ENCODE results near the gene AP2M1. TPM values are rescaled to one million over a fixed set of nuclear protein-coding genes. Genes with fewer than 3 reads are reported as not detected.

The AP2M1 gene
- total RNA-seq: 388 TPM

DNA sequence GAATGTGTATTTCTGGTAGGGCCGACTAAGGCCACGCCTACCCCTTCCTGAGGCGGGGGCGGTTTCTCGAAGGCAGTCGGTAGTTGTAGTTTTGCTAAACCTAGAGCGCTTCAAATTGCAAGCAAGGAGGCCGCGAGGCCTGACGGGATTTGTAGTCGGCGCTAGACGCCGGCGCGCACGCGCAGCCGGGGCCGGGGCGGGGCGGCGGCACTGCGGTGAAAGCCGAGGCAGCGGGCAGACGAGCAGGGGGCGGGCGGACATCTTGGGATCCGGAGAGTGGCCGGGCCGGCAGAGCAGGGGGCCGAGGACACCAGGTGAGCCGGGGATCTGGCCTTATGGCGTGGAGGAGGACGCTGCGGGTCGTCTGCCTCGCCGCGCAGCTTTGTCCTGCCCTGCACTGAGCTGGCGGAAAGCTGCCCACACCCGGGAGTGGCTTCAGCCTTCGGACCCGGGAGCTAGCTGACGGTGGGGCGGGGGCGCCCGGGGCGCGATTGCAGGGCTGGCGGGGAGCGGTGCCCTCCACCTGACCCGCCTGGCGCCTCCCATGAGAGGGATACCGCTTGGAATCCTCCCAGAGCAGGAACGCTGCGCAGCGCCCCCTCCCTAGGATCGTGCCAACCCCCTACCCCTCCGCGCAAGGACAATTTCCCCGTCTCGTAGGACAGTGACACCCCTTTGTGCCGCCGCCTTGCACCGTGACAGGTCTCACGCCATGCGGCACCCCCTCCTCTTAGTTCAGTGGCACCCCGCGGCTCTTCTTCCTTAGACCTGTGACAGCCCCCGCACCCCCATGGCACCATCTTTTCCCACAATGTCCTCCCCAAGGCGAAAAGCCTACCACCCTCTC lies at the start of gene AP2M1:
AP2M1 (plus strand) TSS at position 210 of the 847 bp plus-strand sequence. CDS start 2,139 bp downstream, outside the sequence.

DNA sequence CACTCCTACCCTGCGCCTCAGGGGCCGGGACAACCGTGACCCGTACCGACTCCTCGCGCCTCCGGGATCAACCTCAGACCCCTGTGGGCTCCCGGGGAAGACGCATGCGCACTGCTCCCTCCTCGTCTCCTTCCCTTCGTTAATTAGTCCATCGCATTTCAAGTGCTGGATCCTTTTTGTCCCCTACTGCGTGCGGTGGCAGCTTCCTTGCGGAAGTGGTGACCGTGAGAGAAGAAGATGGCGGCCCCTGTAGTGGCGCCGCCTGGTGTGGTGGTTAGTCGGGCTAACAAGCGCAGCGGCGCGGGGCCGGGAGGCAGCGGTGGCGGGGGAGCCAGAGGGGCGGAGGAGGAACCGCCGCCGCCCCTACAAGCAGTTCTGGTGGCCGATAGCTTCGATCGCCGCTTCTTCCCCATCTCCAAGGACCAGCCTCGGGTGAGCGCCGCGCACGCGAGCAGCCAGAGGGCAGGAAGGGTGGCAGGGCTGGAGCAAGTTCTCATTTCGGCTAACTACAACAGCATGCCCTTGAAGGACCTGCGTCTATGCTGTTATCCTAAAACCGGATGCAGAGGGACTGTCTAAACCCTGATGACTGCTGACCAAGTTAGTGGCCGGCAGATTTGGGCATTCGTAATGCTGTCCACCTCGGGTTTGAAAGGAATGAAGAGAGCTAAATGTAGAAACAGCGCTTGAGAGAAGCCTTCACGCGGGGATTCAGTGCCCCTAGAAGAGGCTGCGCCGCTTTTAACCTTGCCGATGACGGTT lies 39.3 kb upstream of the AP2M1 start, which contains the start of gene EIF2B5:
EIF2B5 (plus strand) TSS at position 210 of the 762 bp plus-strand sequence; CDS start at position 238, 28 bp downstream.

DNA sequence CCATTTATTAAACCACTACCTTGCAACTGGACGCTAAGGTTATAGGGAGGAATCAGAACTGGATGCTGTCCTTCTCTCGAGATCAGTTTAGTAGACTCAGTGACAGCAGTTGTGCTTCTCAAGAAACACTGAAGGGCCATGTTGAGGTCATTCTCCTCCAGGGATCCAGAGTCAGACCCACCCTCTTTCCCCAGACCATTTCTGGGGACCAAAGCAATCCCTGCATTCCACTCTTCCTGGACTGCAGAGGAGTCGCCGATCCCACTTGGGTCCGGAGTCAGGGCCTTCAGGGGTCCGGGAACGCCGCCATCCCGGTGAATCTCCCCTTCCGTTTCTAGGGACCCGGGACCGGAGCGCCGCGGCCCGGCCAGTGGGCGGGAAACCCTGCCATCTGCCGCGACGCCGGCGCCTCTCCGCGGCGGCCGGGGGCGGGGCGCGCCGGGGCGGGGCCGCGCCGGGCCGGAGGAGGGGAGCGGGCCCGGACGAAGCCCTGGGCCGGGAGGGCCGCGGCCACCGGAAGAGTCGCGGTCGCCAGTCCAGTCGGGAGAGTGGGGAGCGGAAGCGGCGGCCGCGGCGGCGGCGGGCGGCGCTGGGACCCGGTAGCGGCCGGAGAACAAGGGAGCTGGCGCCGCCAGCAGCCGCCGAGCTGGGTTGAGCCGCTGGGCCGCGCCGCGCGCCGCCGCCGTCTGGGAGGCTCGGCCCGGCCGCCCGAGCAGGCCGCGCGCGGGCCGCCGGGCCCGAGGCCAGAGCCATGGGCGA lies 19.6 kb upstream of the AP2M1 start, which contains the start of gene DVL3:
DVL3 (plus strand) TSS at position 493 of the 759 bp plus-strand sequence; CDS start at position 752, 259 bp downstream.

DNA sequence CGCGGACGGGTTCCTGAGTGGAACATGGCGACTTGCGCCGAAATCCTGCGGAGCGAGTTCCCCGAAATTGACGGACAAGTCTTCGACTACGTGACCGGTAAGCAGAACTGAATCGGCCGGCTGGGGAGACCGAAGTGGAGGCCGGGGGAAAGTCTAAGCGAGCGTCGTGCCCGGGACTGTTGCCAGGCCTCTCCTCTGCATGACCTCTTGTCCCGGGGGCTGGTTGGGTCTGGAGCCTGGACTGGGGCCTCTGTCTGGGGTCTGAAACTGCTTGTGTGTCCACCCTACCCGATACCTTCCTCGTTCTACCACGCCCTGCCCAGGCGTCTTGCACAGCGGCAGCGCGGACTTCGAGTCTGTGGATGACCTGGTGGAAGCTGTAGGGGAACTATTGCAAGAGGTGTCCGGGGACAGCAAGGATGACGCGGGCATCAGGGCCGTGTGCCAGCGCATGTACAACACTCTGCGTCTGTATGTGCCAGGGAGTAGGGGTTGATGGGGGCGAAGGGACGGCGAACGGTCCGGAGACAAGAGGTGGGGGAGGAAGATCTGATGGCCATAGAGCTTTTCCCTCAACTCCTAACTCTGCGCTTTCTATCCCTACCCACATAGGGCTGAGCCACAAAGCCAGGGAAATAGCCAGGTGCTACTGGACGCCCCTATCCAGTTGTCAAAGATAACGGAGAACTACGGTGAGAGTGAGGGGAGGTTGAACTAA lies 11.7 kb downstream of the AP2M1 start, which contains the start of gene ABCF3:
ABCF3 (plus strand) TSS at position 16 of the 718 bp plus-strand sequence; CDS start at position 25, 9 bp downstream.

DNA sequence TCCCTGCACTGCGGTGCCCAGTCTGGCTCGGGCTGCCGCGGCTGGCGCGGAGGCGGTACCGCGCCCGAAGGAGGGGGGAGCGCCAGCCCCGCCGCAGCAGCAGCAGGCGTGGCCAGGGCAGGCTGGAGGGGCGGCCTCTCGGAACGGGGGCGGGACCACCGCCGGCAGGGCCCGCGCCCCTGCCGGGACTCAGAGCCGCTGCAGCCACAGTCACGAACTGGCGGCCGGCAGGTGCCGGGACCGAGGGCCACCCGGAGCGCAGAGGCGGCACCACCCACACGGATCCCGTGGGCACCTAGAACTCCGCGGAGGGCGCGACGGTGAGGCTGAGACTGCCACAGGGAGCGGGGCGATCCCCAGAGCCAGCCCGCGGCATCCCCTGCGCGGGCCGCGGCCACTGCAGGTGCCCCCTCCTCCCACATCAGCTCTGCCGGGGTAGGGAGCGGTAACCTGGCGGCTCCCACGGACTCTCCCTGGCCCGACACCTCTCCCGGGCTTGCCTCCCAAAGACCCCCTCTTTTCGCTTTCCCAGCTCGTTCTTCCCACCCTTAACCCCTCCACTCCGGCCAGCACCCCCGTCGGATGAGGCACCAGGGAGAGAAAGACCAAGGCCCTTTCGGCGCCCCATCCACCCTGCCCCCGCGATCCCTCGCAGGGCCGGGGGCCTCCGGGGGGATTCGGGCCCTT lies 54.9 kb downstream of the AP2M1 start, which contains the start of gene VWA5B2:
VWA5B2 (plus strand) TSS at position 192 of the 687 bp plus-strand sequence. CDS start 944 bp downstream, outside the sequence.

Other genes with a start within 250 kb of the AP2M1 start
- 50.3 TPM for gene ABCC5, start 157.0 kb upstream of the AP2M1 start, total RNA-seq
- not detected for gene HTR3D, start 143.1 kb upstream of the AP2M1 start, total RNA-seq
- not detected for gene HTR3C, start 121.8 kb upstream of the AP2M1 start, total RNA-seq
- not detected for gene HTR3E, start 77.8 kb upstream of the AP2M1 start, total RNA-seq
- gene EIF2B5, start 39.5 kb upstream of the AP2M1 start, total RNA-seq: 40.1 TPM
- 39.4 TPM for gene DVL3, start 19.5 kb upstream of the AP2M1 start, total RNA-seq
- gene ABCF3, start 11.3 kb downstream of the AP2M1 start, total RNA-seq: 72.2 TPM
- gene VWA5B2, start 54.7 kb downstream of the AP2M1 start, total RNA-seq: 3.9 TPM
- 15.2 TPM for gene ALG3, start 74.1 kb downstream of the AP2M1 start, total RNA-seq
- 0.92 TPM for gene EEF1AKMT4, start 74.8 kb downstream of the AP2M1 start, total RNA-seq
- 15.0 TPM for gene CAMK2N2, start 86.7 kb downstream of the AP2M1 start, total RNA-seq
- gene ECE2, start 101.2 kb downstream of the AP2M1 start, total RNA-seq: 18.7 TPM
- gene PSMD2, start 124.4 kb downstream of the AP2M1 start, total RNA-seq: 291 TPM
- gene EIF4G1, start 139.8 kb downstream of the AP2M1 start, total RNA-seq: 119 TPM
- 62.5 TPM for gene FAM131A, start 162.7 kb downstream of the AP2M1 start, total RNA-seq
- 12.2 TPM for gene CLCN2, start 186.8 kb downstream of the AP2M1 start, total RNA-seq
- 35.3 TPM for gene POLR2H, start 186.9 kb downstream of the AP2M1 start, total RNA-seq
- gene THPO, start 203.4 kb downstream of the AP2M1 start, total RNA-seq: not detected
- 6.0 TPM for gene CHRD, start 205.2 kb downstream of the AP2M1 start, total RNA-seq